ENCODE data around the gene USHBP1.

Gene USHBP1

DNA sequence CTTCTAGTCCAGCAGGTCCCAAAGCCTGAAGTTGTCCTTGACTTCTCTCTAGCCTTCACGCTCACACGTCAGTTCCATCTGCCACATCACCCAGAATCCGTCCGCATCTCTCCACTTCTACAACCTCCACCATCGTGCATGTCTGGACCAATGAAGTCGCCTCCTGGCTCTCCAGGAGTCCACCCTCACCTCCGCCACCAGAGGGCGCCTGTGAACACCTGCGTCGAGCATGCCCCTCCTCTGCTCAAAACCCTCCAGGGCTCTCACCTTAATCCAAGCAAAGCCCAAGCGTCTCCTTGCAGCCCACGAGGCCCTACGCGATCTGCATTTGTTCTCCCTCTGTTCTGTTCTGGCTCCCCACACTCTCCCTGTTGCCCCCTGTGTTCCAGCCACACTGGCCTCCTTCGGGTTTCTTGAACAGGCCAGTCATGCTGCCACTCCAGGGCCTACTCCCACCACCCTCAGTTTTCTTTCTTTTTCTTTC is 3.7 kb downstream of the USHBP1 start:
- DNase-seq = peak; percentile 92
- Mint-ChIP-seq H3K9me3 (no peaks in the 10 kb centered on the region), H3K4me3 (no peak overlapping the region), H3K27me3 (ENCODE audit: low read depth, poor library complexity) (no peaks in the 10 kb centered on the region), H3K36me3 (ENCODE audit: low read depth) (no peaks in the 10 kb centered on the region), H3K27ac (peak overlapping the region; percentile 28), H3K4me1 (peaks cover 31% of the 10 kb centered on the region)
- TF ChIP-seq, protein P1, sequence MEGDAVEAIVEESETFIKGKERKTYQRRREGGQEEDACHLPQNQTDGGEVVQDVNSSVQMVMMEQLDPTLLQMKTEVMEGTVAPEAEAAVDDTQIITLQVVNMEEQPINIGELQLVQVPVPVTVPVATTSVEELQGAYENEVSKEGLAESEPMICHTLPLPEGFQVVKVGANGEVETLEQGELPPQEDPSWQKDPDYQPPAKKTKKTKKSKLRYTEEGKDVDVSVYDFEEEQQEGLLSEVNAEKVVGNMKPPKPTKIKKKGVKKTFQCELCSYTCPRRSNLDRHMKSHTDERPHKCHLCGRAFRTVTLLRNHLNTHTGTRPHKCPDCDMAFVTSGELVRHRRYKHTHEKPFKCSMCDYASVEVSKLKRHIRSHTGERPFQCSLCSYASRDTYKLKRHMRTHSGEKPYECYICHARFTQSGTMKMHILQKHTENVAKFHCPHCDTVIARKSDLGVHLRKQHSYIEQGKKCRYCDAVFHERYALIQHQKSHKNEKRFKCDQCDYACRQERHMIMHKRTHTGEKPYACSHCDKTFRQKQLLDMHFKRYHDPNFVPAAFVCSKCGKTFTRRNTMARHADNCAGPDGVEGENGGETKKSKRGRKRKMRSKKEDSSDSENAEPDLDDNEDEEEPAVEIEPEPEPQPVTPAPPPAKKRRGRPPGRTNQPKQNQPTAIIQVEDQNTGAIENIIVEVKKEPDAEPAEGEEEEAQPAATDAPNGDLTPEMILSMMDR (IDR thresholded peaks at IDR 0.05) = peak; percentile 96

DNA sequence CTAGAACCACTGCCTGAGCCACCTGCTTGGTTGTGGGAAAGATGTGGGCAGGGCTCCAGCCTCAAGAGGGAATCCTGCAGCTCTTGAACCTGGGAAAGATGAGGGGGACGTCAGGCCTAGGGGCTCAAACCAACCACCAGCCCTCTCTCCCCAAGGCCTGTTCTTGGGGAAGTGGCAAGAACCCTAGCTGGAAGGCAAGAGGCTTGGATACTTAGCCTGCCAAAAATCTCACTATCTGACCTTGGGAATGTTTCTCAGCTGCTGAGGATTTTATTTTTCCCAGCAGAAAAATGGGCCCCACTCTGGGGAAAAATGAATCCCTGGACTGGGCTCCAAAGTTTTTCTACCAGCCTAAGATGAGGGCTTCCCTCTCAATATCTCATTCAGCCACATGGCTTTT is 4.6 kb downstream of the USHBP1 start:
- Mint-ChIP-seq H3K4me1 (peaks cover 31% of the 10 kb centered on the region), H3K27me3 (ENCODE audit: low read depth, poor library complexity) (no peaks in the 10 kb centered on the region), H3K4me3 (no peak overlapping the region), H3K27ac (no peak overlapping the region), H3K36me3 (ENCODE audit: low read depth) (no peaks in the 10 kb centered on the region), H3K9me3 (no peaks in the 10 kb centered on the region)
- DNase-seq = no peak
- TF ChIP-seq, protein P1 (IDR thresholded peaks at IDR 0.05) = no peak

DNA sequence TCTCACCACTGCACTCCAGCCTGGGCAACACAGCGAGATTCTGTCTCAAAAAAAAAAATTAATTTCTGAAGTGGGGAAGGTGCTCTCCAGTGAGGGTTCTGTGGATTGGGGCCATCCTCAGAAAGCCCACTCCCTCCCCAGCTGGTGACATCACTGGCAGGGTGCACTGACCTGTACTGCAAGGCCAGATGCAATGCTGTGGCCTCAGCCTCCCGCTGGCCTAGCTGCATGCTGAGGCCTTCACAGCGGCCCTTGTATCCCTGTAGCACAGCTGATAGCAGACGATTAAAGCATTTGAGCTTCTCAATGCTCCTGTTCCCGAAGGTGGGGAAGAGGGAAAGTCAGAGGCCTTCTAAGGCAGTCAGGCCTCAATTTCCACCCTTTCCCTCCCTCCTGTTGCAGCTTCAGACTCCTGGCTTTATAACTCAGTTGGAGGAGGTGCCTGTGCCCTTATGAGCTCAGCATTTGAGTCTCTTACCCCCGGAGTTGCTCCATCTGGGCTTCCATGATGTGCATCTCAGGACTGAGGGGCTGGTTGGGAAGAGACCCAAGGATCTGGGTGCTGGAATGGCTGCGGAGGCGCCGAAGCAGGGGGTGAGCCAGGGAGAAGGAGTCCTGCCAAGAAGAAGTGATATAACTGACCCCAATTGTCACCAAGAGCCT is 5.3 kb downstream of the USHBP1 start:
- Mint-ChIP-seq H3K4me3 (no peak overlapping the region), H3K4me1 (peaks cover 29% of the 10 kb centered on the region), H3K27me3 (ENCODE audit: low read depth, poor library complexity) (no peaks in the 10 kb centered on the region), H3K36me3 (ENCODE audit: low read depth) (no peaks in the 10 kb centered on the region), H3K27ac (no peak overlapping the region), H3K9me3 (no peaks in the 10 kb centered on the region)
- TF ChIP-seq, protein P1 (IDR thresholded peaks at IDR 0.05) = no peak
- DNase-seq = no peak

DNA sequence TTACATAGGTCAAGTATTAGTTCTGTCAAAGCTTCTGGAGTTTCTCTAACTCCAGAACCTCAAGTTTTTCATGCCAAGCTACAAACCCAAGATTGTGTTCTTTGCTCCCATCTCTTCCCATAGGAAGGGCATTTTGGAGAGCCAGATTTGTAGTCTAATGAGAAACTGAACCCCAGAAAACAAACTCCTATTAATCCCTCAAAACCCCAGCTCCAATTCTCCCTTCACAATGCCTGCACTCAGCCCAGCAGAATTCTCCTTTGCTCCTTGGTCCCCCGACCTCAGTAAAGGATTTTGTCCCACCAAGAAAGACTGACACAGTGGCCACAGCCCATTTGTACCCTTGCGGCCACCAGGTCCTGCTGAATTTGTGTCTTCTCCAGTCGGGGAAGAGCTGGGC is 8.4 kb downstream of the USHBP1 start:
- H3K4me3 Mint-ChIP-seq = no peak overlapping the region
- TF ChIP-seq, protein P1 (IDR thresholded peaks at IDR 0.05) = no peak
- no peaks in the 10 kb centered on the region for H3K9me3 Mint-ChIP-seq
- no peak overlapping the region for H3K27ac Mint-ChIP-seq
- no peaks in the 10 kb centered on the region for H3K27me3 Mint-ChIP-seq (ENCODE audit: low read depth, poor library complexity)
- no peaks in the 10 kb centered on the region for H3K36me3 Mint-ChIP-seq (ENCODE audit: low read depth)
- peaks cover 12% of the 10 kb centered on the region for H3K4me1 Mint-ChIP-seq
- no peak for DNase-seq

DNA sequence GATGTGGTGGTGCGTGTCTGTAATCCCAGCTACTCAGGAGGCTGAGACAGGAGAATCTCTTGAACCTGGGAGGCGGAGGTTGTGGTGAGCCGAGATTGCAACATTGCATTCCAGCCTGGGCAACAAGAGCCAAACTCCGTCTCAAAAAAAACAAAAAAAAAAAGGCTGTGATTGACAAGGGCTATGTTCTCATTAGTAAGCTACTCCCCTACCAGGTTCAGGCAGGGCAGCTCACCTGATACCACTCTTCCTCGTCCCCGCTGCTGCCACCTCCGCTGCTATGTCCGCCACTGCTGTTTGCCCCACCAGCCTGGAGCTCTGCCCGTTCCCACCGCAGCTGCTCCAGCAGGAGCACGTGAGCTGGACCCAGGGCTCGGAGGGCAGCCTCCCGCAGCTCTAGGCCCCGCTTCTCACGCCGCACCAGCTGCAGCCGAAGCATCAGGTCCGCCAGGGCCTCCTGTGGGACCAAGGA is 9.4 kb downstream of the USHBP1 start:
- no peak for DNase-seq
- no peaks in the 10 kb centered on the region for H3K36me3 Mint-ChIP-seq (ENCODE audit: low read depth)
- H3K4me1 Mint-ChIP-seq = peaks cover 5% of the 10 kb centered on the region
- TF ChIP-seq, protein P1 (IDR thresholded peaks at IDR 0.05) = no peak
- no peaks in the 10 kb centered on the region for H3K27me3 Mint-ChIP-seq (ENCODE audit: low read depth, poor library complexity)
- H3K9me3 Mint-ChIP-seq = no peaks in the 10 kb centered on the region
- no peak overlapping the region for H3K4me3 Mint-ChIP-seq
- H3K27ac Mint-ChIP-seq = no peak overlapping the region

DNA sequence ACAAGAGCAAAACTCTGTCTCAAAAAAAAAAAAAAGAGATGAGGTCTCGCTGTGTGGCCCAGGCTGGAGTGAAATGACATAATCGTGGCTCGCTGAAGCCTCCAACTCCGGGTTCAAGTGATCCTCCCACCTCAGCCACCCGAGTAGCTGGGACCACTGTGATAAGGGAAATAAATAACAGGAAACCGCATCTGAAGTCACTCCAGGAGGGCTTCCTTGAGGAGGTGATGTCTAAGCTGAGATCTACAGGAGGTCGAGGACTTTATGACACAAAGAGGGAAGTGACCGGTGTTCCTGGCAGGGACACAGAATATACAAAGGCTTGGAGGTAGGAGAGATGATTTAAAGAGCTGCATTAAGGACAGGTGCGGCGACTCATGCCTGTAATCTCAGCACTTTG is 9.9 kb downstream of the USHBP1 start:
- Mint-ChIP-seq H3K4me3 (no peak overlapping the region), H3K4me1 (peaks cover 9% of the 10 kb centered on the region), H3K27ac (no peak overlapping the region), H3K27me3 (ENCODE audit: low read depth, poor library complexity) (no peaks in the 10 kb centered on the region), H3K9me3 (no peaks in the 10 kb centered on the region), H3K36me3 (ENCODE audit: low read depth) (no peaks in the 10 kb centered on the region)
- no peak for DNase-seq
- TF ChIP-seq, protein P1 (IDR thresholded peaks at IDR 0.05) = no peak
